GM18951 (cell line): ENCODE measurements around the gene PORCN.

Experiments used
- POLR2A ChIP-seq: IDR thresholded peaks from 4 replicates; pipeline ENCODE4 v1.6.1; 2011; ENCODE audit warnings: mild to moderate bottlenecking; ENCODE audit not compliant: insufficient read length, insufficient read depth; ENCODE audit errors: extremely low read depth
- in situ Hi-C: fragments of 300-500 bp; cut with MboI; formaldehyde crosslinking; loops from one replicate; pipeline ENCODE4 v1.12.0; 2022; ENCODE audit warnings: low sequenced_read_pairs, mixed read lengths, inconsistent platforms; ENCODE audit not compliant: unreplicated experiment

PORCN gene

GRCh38 chrX:48488034-48488433 is 20.8 kb upstream of the PORCN start:
- no peak for TF ChIP-seq POLR2A
- in situ Hi-C loops: no loop called here

- in situ Hi-C loops: no loop called here
- TF ChIP-seq POLR2A: no peak
Measured at GRCh38 chrX:48489296-48489695, 19.5 kb upstream of the PORCN start.

GRCh38 chrX:48489892-48490291 is 18.9 kb upstream of the PORCN start:
- no peak for TF ChIP-seq POLR2A
- in situ Hi-C loops: no loop called here

- TF ChIP-seq POLR2A: no peak
- in situ Hi-C loops: no loop called here
Measured at GRCh38 chrX:48490661-48491060, 18.1 kb upstream of the PORCN start.

GRCh38 chrX:48491809-48492208 is 17.0 kb upstream of the PORCN start:
- no peak for TF ChIP-seq POLR2A
- in situ Hi-C loops: no loop called here

- no peak for TF ChIP-seq POLR2A
- in situ Hi-C loops: no loop called here
Measured at GRCh38 chrX:48492293-48492910, 16.4 kb upstream of the PORCN start.

- TF ChIP-seq POLR2A: no peak
Measured at GRCh38 chrX:48493890-48494364, 14.9 kb upstream of the PORCN start.

GRCh38 chrX:48496660-48497059 is 12.1 kb upstream of the PORCN start:
- in situ Hi-C loops: no loop called here
- no peak for TF ChIP-seq POLR2A

More at GRCh38 chrX:48493890-48494364, 14.9 kb upstream of the PORCN start:
- in situ Hi-C loops: no loop called here

- in situ Hi-C loops: no loop called here
- TF ChIP-seq POLR2A: no peak
Measured at GRCh38 chrX:48497871-48498270, 10.9 kb upstream of the PORCN start.

GRCh38 chrX:48498374-48498809 is 10.4 kb upstream of the PORCN start:
- TF ChIP-seq POLR2A: no peak
- in situ Hi-C loops: no loop called here

- in situ Hi-C loops: no loop called here
- no peak for TF ChIP-seq POLR2A
Measured at GRCh38 chrX:48504261-48504660, 4.5 kb upstream of the PORCN start.

- TF ChIP-seq POLR2A: no peak
- in situ Hi-C loops: no loop called here
Measured at GRCh38 chrX:48505481-48505880, 3.3 kb upstream of the PORCN start.

GRCh38 chrX:48507246-48507645 is 1.5 kb upstream of the PORCN start:
- no peak for TF ChIP-seq POLR2A
- in situ Hi-C loops: no loop called here

GRCh38 chrX:48509245-48509590 is 426 bp downstream of the PORCN start:
- in situ Hi-C loops: no loop called here

GRCh38 chrX:48509619-48510018 is 827 bp downstream of the PORCN start:
- no peak for TF ChIP-seq POLR2A
- in situ Hi-C loops: no loop called here

More at GRCh38 chrX:48509245-48509590, 426 bp downstream of the PORCN start:
- TF ChIP-seq POLR2A: no peak
